ENCODE measurements around the gene MRI1.
"Not testable (repeated sequence)": the region's sequence is repeated elsewhere in the genome, so short reads cannot be mapped to it uniquely, and the experiment has no call there.

MRI1 gene

DNA sequence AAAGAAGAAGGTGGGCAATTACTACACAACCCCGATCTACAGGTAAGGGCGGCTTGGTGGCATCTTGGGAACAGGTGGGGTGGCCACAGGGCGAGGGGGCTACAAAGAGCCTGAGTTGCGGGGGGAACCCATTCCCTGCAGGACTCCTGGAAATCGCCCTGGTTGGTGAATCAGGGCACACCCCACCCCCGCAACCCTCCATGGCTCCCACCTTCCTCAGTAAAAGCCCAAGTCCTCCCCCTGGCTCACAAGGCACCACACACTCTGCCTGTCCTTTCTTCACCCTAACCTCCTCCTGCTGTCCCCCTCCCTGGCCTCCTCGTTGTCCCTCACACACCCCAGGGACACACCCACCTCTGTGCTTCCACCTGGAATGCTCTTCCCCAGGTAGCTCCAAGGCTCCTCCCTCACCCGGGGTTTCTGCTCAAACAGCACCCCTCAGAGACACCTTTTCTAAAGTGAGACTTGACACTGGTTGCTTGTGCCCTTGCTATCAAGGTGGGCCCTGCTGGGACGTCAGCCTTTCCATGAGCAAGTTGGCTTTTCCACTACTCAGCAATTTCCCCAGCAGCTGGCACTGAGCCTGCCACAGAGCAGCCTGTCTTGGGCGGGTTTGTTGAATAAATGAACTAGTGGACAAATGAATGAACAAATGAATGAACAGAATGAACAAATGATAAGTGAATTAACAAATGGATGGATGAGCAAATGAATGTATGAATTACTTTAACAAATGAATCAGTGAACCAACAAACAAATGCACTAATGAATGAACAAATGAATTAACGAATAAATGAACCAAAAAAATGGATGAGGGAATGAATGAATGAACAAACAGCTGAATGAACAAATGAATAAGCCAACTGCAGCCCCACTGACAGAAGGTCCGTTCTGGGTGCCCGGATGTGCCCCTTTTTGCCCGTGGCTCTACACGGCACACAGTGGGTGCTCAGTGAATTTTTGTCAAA, 6.2 kb upstream of the MRI1 start:
- H3K4me3 ChIP-seq = no peak overlapping the region
- H3K27ac ChIP-seq = no peak overlapping the region

DNA sequence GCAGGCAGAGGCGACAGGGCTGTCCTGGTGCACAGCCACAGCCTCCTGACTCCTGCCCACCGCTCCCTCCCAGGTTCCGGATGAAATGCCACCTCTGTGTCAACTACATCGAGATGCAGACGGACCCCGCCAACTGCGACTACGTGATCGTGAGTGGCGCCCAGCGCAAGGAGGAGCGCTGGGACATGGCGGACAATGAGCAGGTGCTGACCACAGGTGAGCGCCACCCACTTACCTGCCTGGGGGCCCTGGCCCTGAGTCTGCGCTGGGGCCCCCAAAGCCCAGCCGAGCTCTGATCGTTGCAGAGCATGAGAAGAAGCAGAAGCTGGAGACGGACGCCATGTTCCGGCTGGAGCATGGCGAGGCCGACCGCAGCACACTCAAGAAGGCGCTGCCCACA, 5.5 kb upstream of the MRI1 start:
- no peak overlapping the region for H3K4me3 ChIP-seq
- no peak overlapping the region for H3K27ac ChIP-seq

DNA sequence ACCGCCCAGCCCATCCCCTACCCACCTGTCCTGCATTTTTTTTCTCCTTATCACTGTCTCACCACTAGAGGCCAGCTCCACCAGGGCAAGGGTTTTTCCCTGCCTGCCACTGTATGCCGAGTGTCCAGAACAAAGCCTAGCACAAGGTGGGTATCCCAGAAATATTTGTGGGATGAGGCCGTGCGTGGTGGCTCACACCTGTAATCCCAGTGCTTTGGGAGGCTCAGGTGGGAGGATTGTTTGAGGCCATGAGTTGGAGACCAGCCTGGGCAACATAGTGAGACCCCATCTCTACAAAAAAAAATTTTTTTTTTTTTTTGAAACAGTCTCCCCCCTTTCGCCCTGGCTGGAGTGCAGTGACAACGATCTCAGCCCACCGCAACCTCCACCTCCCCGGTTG, 2.9 kb upstream of the MRI1 start:
- no peak overlapping the region for H3K4me3 ChIP-seq
- H3K27ac ChIP-seq = no peak overlapping the region

DNA sequence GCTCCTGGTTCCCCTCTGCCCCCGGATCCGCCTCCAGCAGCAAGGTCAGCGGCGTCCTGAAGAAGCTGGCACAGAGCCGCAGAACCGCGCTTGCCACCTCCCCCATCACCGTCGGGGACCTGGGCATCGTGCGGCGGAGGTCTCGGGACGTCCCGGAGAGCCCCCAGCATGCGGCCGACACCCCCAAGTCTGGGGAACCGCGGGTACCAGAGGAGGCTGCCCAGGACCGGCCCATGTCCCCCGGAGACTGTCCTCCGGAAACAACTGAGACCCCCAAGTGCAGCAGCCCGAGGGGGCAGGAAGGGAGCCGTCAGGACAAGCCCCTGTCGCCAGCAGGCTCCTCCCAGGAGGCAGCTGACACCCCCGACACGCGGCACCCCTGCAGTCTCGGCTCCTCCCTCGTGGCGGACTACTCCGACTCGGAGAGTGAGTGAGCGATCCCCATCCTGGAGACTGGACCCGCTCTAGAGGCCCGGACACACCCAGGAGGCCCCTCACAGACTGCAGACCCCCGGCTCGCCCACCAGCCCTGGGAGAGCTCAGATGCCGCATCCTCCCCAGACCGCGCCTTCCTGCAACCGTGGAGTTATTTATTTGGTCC, 1.6 kb upstream of the MRI1 start:
- Histone ChIP-seq H3K27ac (no peak overlapping the region), H3K4me3 (no peak overlapping the region)

DNA sequence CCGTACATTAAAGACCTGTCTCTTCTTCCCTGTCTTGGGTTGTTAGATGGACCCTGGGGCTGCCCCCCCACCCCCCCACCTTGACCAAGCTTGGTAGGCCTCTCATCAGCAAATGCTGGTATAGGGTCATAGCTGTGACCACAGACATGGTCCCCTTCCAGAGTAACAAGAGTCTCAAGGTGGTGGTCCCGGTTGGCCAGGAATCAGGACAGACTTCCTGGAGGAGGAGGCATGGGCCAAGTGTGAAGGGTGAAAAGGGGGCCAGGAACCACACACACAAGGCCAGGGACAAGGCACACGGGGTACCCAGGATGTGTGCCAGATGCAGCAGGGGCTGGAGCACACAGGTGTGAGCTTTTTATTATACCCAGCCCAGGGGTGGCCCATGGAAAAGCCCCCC, 1.1 kb upstream of the MRI1 start:
- Histone ChIP-seq H3K27ac (peak overlapping the region in 1 of 21 experiments; percentile 81), H3K4me3 (no peak overlapping the region)

DNA sequence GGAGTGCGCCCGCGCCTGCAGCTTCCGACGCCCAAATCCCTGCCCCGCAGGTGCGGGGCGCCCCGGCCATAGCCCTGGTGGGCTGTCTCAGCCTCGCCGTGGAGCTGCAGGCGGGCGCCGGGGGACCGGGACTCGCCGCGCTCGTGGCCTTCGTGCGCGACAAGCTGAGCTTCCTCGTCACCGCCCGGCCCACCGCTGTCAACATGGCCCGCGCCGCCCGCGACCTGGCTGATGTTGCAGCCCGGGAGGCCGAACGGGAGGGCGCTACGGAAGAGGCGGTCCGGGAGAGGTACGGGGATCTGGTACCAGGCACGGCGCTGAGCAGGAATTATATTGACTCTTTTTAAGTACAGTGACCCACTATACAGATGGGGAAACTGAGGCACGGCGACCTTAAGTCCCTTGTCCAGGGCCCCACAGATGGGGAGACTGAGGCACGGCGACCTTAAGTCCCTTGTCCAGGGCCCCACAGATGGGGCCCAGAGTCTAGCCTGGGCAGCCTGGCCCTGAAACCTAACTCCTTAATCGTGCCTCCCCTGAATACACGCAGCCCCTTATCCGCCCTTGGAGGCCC, 586 bp downstream of the MRI1 start:
- peak overlapping the region in 19 of 21 experiments; percentile 31 to 87 (median 74) for H3K27ac ChIP-seq
- peak overlapping the region; percentile 51 to 85 (median 68) for H3K4me3 ChIP-seq

DNA sequence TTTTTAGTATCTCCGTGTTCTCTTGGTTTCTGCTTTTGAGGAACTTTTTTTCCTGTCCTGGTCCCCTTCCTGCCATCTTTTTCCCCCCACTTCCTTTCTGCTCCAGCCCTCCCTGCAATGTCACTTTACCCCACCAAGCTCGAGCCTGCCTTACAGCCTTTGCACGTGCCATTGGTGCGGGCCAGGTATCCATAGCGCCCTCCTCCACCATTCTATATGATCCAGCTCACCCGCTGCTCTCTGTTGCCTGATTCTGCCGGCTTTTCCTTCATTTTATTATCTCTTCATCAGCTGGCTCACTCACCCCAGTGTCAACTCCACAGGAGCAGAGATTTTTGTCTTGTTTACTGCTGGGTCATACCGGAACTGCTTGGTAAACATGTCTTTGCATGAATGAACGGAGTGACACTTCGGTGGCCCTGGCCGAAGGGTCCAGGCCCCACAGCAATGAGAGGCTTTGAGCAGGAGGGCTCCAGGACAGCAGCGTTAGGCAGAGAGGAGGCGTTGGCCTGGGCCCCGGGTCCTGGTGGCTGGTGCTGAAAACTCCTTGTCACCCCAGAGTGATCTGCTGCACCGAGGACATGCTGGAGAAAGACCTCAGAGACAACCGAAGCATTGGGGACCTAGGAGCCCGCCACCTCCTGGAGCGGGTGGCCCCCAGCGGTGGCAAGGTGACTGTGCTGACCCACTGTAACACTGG, 1.2 kb downstream of the MRI1 start:
- H3K4me3 ChIP-seq = peak overlapping the region; percentile 51 to 85 (median 68)
- H3K27ac ChIP-seq = peak overlapping the region in 18 of 21 experiments; percentile 6 to 87 (median 74)

DNA sequence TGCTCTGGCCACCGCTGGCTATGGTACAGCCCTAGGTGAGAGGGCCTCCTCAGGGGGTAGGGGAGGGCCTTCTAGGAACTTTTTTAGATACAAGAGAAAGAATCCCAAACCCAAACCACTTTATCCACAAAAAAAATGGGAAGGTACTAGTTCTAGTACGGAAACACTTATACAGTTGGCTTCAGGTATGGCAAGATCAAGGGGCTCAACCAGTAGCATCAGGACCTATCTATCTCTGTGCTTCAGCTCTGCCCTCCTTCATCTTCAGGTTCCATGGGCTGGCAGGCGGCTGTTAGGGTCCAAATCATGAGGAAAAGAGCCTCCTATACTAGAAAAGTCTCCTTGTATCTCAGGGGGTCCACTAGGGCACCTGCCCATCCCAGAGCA, 1.8 kb downstream of the MRI1 start:
- H3K4me3 ChIP-seq = no peak overlapping the region
- H3K27ac ChIP-seq = peak overlapping the region in 5 of 21 experiments; percentile 6 to 81 (median 18)

DNA sequence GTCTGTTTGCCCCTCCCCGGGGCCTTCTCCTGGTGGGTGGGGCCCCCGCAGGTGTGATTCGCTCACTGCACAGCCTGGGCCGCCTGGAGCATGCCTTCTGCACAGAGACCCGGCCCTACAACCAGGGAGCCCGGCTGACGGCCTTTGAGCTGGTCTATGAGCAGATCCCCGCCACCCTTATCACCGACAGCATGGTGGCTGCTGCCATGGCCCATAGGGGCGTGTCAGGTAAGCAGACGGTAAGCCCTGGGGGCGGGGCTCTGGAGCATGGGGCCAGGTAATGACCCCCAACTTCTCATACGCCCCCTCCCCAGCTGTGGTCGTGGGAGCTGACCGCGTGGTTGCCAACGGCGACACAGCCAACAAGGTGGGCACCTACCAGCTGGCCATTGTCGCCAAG, 4.2 kb downstream of the MRI1 start:
- Histone ChIP-seq H3K27ac (no peak overlapping the region), H3K4me3 (no peak overlapping the region)

DNA sequence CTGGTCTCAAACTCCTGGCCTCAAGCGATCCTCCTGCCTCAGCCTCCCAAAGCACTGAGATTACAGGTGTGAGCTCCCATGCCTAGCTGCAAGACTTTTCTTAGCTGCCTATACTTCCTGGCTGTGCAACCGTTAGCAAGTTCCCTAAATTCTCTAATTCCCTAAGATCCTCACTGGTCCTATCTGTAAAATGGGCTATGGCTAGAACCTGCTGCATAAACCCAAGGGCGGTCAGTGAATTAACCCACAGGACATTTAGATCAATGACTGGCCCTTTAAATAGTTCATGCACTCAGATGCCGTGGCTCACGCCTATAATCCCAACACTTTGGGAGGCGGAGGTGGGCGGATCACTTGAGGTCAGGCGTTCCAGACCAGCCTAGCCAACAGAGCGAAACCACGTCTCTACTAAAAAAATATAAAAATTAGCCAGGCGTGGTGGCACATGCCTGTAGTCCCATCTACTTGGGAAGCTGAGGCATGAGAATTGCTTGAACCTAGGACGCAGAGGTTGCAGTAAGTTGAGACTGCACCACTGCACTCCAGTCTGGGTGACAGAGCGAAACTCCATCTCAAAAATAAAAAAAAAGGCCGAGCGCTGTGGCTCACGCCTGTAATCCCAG, 5.8 kb downstream of the MRI1 start:
- H3K27ac ChIP-seq = no peak overlapping the region
- H3K4me3 ChIP-seq = no peak overlapping the region

DNA sequence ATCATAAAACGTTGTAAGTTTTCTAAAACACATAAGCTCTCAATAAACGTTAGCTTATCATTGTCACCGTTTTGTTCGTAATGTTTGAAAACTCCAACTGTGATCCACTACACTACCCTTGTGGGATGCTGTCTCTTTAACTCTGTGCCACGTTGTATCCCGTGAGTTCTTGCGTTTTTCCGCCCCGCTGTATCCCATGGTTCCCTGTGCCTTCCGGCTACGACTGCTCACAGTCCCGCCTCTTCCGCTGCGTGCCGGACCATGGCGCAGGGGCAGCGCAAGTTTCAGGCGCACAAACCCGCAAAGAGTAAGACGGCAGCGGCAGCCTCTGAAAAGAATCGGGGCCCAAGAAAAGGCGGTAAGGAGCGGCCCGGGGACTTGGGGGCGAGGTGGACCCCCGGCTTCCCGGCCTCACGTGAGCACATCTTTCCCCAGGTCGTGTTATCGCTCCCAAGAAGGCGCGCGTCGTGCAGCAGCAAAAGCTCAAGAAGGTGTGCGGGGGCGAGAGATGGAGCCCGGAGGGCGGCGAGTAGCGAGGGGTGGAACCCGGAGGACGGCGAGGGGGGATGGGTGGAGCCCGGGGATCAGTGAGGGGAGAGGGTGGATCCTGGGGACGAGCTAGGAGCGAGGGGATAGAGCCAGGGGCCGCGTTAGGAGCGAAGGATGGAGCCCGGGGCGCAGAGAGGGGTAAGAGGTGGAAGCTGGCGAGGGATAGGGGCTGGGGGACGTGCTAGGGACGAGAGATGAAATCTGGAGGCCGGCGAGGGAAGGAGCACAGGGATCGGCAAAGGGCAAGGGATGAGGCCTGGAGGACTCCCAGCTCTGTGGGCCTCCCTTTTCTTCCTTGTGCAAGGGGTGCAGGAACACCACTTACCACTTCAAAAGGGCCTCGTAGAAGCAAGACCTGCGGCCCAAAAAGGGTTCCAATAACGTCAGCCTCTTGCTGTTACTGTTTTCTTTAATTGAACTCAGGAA, 10.2 kb downstream of the MRI1 start, which contains the start of gene C19orf53:
Gene C19orf53 (plus strand): TSS at position 240 of the 975 bp plus-strand sequence. CDS start 22 bp downstream, at position 262.
- Histone ChIP-seq H3K27ac (peak within 1 kb of the TSS; percentile 55 to 97 (median 89)), H3K4me3 (peak within 1 kb of the TSS; percentile 58 to 94 (median 83))

DNA sequence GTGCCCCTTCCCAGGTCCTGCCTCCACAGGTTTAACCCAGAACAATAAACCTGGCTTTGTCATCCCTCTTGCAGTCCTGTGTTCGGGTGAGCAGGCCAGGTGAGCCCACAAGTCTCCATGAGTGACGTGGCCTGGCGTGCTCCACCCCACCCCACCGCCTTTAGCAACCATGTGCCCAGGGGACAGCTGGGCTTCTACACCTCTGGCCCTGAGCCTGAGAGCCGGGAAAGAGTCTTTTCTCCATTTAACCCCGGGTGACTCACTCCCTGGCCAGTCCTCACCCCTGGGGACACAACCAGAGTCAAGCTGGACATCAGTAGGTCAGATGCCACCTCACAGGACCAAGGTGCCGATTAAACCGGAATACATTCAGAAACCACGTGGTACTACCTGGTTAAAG, 14.1 kb downstream of the MRI1 start:
- H3K4me3 ChIP-seq = no peak overlapping the region
- no peak overlapping the region for H3K27ac ChIP-seq

DNA sequence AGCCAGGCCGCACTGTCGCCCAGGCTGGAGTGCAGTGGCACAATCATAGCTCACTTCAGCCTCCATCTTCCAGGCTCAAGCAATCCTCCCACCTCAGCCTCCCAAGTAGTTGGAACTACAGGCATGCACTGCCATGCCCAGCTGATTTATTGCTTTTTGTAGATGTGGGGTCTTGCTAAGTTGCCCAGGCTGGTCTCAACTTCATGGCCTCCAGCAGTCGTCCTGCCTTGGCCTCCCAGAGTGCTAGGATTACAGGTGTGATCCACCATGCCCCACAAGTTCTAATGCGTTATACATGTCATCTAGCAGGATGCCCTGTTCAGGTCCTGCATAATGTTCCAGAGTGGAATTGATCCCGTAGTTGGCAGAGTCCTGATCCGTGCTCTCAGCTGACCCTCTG, 14.5 kb downstream of the MRI1 start:
- no peak overlapping the region for H3K4me3 ChIP-seq
- H3K27ac ChIP-seq = no peak overlapping the region

DNA sequence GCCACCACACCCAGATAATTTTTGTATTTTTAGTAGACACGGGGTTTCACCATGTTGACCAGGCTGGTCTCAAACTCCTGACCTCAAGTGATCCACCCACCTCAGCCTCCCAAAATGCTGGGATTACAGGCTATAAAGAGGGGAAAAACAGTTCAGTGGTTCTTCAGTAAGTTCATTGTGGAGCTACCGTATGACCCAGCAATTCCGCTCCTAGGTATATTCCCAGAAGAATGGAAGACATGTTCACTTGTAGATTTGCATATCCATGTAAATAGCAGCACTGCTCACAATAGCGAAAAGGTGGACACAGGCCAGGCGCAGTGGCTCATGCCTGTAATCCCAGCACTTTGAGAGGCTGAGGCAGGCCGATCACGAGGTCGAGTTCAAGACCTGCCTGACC, 15.5 kb downstream of the MRI1 start:
- peak overlapping the region in 2 of 21 experiments; percentile 5 to 27 for H3K27ac ChIP-seq
- H3K4me3 ChIP-seq = not testable (repeated sequence)

DNA sequence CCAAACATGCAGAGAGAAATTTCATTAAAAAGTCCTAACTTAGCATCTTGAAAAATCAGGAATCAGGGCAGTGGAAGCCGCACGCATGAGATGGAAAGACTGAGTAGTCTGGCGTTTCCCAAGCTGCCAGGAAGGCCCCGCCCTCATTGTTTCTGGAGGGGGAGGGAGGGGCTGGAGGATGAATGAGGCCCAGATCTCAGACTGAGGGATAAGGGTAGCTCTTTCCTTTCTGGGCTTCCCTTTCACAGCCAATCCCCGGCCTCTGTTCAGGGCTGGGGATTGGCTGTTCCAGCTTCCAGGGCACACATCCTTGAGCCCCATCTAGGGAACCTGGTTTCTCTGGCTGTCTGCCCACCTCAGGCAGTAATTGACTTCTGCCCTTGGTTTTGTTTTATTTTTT, 17.2 kb downstream of the MRI1 start:
- H3K4me3 ChIP-seq = no peak overlapping the region
- peak overlapping the region in 16 of 21 experiments; percentile 29 to 83 (median 70) for H3K27ac ChIP-seq

DNA sequence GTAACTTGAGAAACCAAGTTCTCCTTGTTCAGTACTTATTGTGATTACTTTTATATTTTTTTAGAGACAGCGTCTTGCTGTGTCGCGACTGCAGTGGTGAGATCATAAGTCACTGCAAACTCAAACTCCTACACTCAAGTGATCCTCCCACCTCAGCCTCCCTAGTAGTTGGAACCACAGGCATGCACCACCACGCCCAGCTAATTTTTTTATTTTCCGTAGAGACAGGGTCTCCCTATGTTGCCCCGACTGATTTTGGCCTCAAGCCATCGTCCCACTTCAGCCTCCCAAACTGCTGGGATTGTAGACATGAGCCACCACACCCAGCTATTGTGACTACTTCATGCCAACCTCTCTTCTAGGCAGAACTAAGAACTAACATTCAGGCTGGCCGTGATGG, 18.2 kb downstream of the MRI1 start:
- H3K27ac ChIP-seq = peak overlapping the region in 11 of 21 experiments; percentile 11 to 83 (median 71)
- no peak overlapping the region for H3K4me3 ChIP-seq

DNA sequence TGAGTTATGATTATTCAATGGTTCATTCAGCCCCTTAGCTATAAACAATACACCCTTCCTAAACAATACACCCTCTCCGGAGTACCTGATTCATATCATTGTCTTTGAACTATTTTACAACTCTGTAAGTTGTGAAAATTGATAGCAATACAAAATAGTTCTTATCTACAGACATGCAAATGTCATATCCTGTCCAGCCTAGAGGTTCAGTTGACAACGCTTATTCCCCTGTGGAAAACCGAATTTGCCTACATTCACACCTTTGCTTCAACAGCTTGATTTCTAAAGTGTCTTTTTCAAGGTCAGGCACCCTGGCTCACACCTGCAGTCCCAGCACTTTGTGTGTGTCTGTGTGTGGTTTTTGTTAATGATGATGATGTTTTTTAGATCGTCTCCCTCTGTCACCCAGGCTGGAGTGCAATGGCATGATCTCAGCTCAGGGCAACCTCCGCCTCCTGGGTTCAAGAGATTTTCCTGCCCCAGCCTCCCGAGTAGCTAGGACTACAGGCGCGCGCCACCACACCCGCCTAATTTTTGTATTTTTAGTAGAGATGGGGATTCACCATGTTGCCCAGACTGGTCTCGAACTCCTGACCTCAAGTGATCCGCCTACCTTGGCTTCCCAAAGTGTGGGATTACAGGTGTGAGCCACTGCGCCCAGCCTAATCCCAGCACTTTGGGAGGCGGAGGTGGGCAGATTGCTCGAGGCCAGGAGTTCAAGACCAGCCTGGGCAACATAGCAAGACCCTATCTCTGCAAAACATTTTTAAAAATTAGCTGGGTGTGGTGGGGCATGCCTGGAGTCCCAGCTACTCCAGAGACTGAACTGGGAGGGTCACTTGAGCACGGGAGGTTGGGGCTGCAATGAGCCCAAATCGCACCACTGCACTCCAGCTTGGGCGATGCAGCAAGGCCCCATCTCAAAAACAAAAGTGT, 19.5 kb downstream of the MRI1 start:
- H3K27ac ChIP-seq = peak overlapping the region in 2 of 21 experiments; percentile 31 to 32
- H3K4me3 ChIP-seq = no peak overlapping the region

Measured in skin epidermis (tissue), 12 donors.